Measurements from ENCODE around the gene TRPT1. TPM values are rescaled to one million over a fixed set of nuclear protein-coding genes. Genes with fewer than 3 reads are reported as not detected.

TRPT1 gene, protein sequence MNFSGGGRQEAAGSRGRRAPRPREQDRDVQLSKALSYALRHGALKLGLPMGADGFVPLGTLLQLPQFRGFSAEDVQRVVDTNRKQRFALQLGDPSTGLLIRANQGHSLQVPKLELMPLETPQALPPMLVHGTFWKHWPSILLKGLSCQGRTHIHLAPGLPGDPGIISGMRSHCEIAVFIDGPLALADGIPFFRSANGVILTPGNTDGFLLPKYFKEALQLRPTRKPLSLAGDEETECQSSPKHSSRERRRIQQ
- total RNA-seq (2013): 19.5 TPM
- polyA plus RNA-seq: 10 to 100 TPM; 24.8 to 34.6 (median 31.6) TPM
- 10.1 and 13.2 TPM in 2 replicates for polyA minus RNA-seq
- total RNA-seq: 0.92 to 5.8 (median 5.0) reads per million in 11 experiments

DNA sequence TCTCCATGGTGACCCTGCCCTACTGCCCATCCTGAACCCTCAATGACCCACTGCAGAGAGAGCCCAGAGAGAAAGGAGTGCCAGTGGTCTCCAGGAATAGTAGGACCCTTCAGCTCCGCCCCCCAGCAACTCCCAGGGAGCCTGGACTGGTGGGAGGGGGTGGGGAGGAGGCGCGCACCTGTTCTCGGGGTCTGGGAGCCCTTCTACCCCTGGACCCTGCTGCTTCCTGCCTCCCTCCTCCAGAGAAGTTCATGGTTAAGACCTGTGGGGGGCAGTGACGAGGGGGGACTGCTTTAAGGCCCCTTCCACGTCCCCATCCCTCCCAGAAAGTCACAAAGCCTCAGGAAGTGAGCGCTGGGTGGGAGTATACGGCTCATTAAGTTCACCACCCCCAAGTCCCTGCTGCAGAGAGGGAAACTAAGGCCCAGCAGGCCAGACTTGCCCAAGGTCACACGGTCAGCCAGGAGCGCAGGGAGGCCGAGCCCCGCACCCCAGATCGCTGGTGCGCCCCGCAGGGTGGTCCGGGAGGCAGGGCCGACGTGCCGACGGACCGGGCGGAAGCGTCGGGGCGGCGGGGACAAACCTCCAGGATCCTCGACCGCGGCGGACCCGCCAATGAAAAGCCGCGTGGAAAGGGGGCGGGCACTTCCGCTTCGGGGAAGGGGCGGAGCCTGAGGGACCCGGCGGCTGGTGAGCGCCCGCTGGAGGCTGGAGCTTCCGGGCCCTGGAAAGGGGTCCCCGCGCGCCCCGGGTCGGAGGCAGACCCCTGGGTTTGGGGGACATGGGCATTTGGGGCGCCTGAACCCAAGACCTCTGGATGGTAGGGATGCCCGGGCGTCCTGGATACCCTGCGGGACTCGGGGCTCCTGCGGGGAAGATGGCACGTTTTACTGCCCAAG is at the start of gene TRPT1, which contains the start of gene NUDT22:
Gene TRPT1 (minus strand): TSS at position 579 of the 899 bp plus-strand sequence. CDS start 326 bp downstream, at position 253.
Gene NUDT22 (plus strand): TSS at position 667 of the 899 bp plus-strand sequence. CDS start 379 bp downstream, outside the sequence.
- TF ChIP-seq, protein P1, sequence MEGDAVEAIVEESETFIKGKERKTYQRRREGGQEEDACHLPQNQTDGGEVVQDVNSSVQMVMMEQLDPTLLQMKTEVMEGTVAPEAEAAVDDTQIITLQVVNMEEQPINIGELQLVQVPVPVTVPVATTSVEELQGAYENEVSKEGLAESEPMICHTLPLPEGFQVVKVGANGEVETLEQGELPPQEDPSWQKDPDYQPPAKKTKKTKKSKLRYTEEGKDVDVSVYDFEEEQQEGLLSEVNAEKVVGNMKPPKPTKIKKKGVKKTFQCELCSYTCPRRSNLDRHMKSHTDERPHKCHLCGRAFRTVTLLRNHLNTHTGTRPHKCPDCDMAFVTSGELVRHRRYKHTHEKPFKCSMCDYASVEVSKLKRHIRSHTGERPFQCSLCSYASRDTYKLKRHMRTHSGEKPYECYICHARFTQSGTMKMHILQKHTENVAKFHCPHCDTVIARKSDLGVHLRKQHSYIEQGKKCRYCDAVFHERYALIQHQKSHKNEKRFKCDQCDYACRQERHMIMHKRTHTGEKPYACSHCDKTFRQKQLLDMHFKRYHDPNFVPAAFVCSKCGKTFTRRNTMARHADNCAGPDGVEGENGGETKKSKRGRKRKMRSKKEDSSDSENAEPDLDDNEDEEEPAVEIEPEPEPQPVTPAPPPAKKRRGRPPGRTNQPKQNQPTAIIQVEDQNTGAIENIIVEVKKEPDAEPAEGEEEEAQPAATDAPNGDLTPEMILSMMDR (IDR thresholded peaks at IDR 0.05): peak; percentile 31
- Mint-ChIP-seq H3K9me3 (no peaks in the 10 kb centered on the region), H3K27me3 (ENCODE audit: low read depth in 3 of 3) (peaks cover 0 to 1% (median 0%) of the 10 kb centered on the region in 3 donors), H3K27ac (peak within 1 kb of the TSS; percentile 77 to 95 (median 88)), H3K4me3 (peak within 1 kb of the TSS; percentile 81 to 89), H3K36me3 (peaks cover 21 to 43% of the 10 kb centered on the region in 2 donors), H3K4me1 (peaks cover 42% of the 10 kb centered on the region)
- H3K4me3 ChIP-seq (replicated peaks in 1 of 3; ENCODE audit: low read depth in 2 of 3, low read length in 3 of 3): peak within 1 kb of the TSS; percentile 65 to 97 (median 96)
- WGBS (ENCODE audit: insufficient coverage): under 1% methylated on average over 48 of the region's 54 CpGs
- H3K9ac ChIP-seq (ENCODE audit: insufficient read depth, low read length, poor library complexity, severe bottlenecking): peak within 1 kb of the TSS; percentile 84
- H3K27ac ChIP-seq (ENCODE audit: low read depth in 1 of 2, low read length in 2 of 2): peak within 1 kb of the TSS; percentile 78 to 92
- peak; percentile 80 to 86 (median 81) for DNase-seq
- peak within 1 kb of the TSS; percentile 98 for H3K4me2 ChIP-seq (replicated peaks; ENCODE audit: extremely low read depth, low read length, poor library complexity, severe bottlenecking)
- peak within 1 kb of the TSS; percentile 83 for H2AFZ ChIP-seq (ENCODE audit: insufficient read depth, low read depth, low read length, poor library complexity, severe bottlenecking)
- H4K20me1 ChIP-seq (ENCODE audit: insufficient read depth, low read length): peaks cover 39% of the 10 kb centered on the region
- H3K9me3 ChIP-seq (replicated peaks in 1 of 2; ENCODE audit: control insufficient read depth in 1 of 2, insufficient read depth in 1 of 2, low read length in 2 of 2): no peaks in the 10 kb centered on the region
- intact Hi-C loops (cut with micrococcal nuclease): loop anchor here in 1 of 2 donors (1.0 to 2.0 kb wide), 2 partner anchors 15 to 19 kb away; partner anchors contain the start of gene FKBP2
- peaks cover 38% of the 10 kb centered on the region for H3K79me2 ChIP-seq (ENCODE audit: insufficient read depth, low read length)
- peaks cover 29 to 31% of the 10 kb centered on the region in 2 donors for H3K36me3 ChIP-seq (replicated peaks in 1 of 2; ENCODE audit: control insufficient read depth in 1 of 2, insufficient read depth in 2 of 2, low read length in 2 of 2)
- H3K27me3 ChIP-seq (ENCODE audit: control insufficient read depth in 2 of 2, insufficient read depth in 2 of 2, low read length in 2 of 2): no peaks in the 10 kb centered on the region
- peaks cover 40 to 58% of the 10 kb centered on the region in 2 donors for H3K4me1 ChIP-seq (ENCODE audit: control insufficient read depth in 1 of 2, insufficient read depth in 2 of 2, low read length in 2 of 2)
